ENCODE measurements around the gene GRM3. TPM values are rescaled to one million over a fixed set of nuclear protein-coding genes. Genes with fewer than 3 reads are reported as not detected.

GRM3 gene
- total and polyA plus RNA-seq, 8 donors = 0.02 TPM; not detected in 7

GRCh38 chr7:86748843-86749719, 105.4 kb downstream of the GRM3 start:
- no peak for TF ChIP-seq CTCF (IDR thresholded peaks at IDR 0.05)
- ATAC-seq = no peak
- 84 to 85% methylated on average over 7 of the region's 7 CpGs for WGBS, 2 donors

GRCh38 chr7:86749741-86750665, 106.3 kb downstream of the GRM3 start:
- DNase-seq (no peak), FAIRE-seq (no peak), ATAC-seq (no peak)
- no peaks in the 10 kb centered on the region for H3K9me3 ChIP-seq
- peaks cover 0 to 7% (median 0%) of the 10 kb centered on the region in 3 donors for H3K4me1 ChIP-seq
- no peak overlapping the region for H3K4me3 ChIP-seq
- H3K27ac ChIP-seq = no peak overlapping the region
- TF ChIP-seq CTCF (IDR thresholded peaks at IDR 0.05) = no peak
- intact Hi-C loops (cut with DNase I) = no loop called here
- H3K36me3 ChIP-seq = no peaks in the 10 kb centered on the region
- H3K27me3 ChIP-seq = no peaks in the 10 kb centered on the region
- WGBS, 2 donors = 91 to 95% methylated on average over 4 of the region's 4 CpGs

More at GRCh38 chr7:86748843-86749719, 105.4 kb downstream of the GRM3 start:
- H3K27me3 ChIP-seq = no peaks in the 10 kb centered on the region
- no peak overlapping the region for H3K4me3 ChIP-seq
- peaks cover 0 to 7% (median 6%) of the 10 kb centered on the region in 3 donors for H3K4me1 ChIP-seq
- no peaks in the 10 kb centered on the region for H3K9me3 ChIP-seq
- intact Hi-C loops (cut with DNase I) = no loop called here
- no peak overlapping the region for H3K27ac ChIP-seq
- no peaks in the 10 kb centered on the region for H3K36me3 ChIP-seq
- no peak for FAIRE-seq
- DNase-seq = no peak

- peak in 2 of 4 donors; percentile 52 to 74 for ATAC-seq
- H3K27me3 ChIP-seq = no peaks in the 10 kb centered on the region
- H3K4me3 ChIP-seq = no peak overlapping the region
- peaks cover 0 to 7% (median 5%) of the 10 kb centered on the region in 3 donors for H3K4me1 ChIP-seq
- H3K36me3 ChIP-seq = no peaks in the 10 kb centered on the region
- no peak for TF ChIP-seq CTCF (IDR thresholded peaks at IDR 0.05)
- H3K9me3 ChIP-seq = no peaks in the 10 kb centered on the region
- intact Hi-C loops (cut with DNase I) = no loop called here
- WGBS, 2 donors = 12% methylated on average over 4 of the region's 4 CpGs
- DNase-seq = no peak
- no peak overlapping the region for H3K27ac ChIP-seq
- FAIRE-seq = no peak
Measured at GRCh38 chr7:86760236-86760635, 116.5 kb downstream of the GRM3 start.

GRCh38 chr7:86762129-86762528, 118.4 kb downstream of the GRM3 start:
- H3K9me3 ChIP-seq = no peaks in the 10 kb centered on the region
- no peak for FAIRE-seq
- no peaks in the 10 kb centered on the region for H3K36me3 ChIP-seq
- no peaks in the 10 kb centered on the region for H3K27me3 ChIP-seq
- 87 to 90% methylated on average over 2 of the region's 2 CpGs for WGBS, 2 donors
- H3K27ac ChIP-seq = no peak overlapping the region
- intact Hi-C loops (cut with DNase I) = no loop called here
- H3K4me1 ChIP-seq = peaks cover 0 to 7% (median 5%) of the 10 kb centered on the region in 3 donors
- no peak for ATAC-seq
- H3K4me3 ChIP-seq = no peak overlapping the region
- DNase-seq = no peak
- no peak for TF ChIP-seq CTCF (IDR thresholded peaks at IDR 0.05)
